OCI-LY7 (cell line): ENCODE data around the gene BTBD18. TPM values are rescaled to one million over a fixed set of nuclear protein-coding genes. Genes with fewer than 3 reads are reported as not detected.

Experiments
- BruUV-seq: library from RNA; stranded (reverse); fragments of 400-500 nt; replicated peaks from 2 replicates; lab custom pipeline; 2021; lab: Mats Ljungman, UMichigan
- CTCF ChIA-PET: fragments of 300-600 bp; sonication (Branson Sonifier 250); formaldehyde crosslinking; loops from one replicate; lab custom pipeline; 2022; ENCODE audit warnings: antibody characterized with exemption; ENCODE audit not compliant: unreplicated experiment; lab: Charles Lee
- POLR2A ChIA-PET: fragments of 300-600 bp; sonication (Branson Sonifier 250); formaldehyde crosslinking; loops from one replicate; lab custom pipeline; 2022; ENCODE audit warnings: antibody characterized with exemption; lab: Charles Lee
- DNase-seq: peaks from one replicate; pipeline ENCODE4 v3.0.0-alpha.2; 2015; ENCODE audit warnings: low spot score
- H2AFZ ChIP-seq: fragments of 200-600 bp; sonication (generic), shearing (Covaris generic); 2 replicates; pipeline ENCODE4 v1.6.1; 2014; ENCODE audit warnings: mild to moderate bottlenecking, antibody characterized with exemption, low read length, moderate library complexity
- H3K27ac ChIP-seq: fragments of 200-600 bp; sonication (generic); 2 replicates; pipeline ENCODE4 v1.5.1; 2014; ENCODE audit warnings: mixed run types, low read depth, mild to moderate bottlenecking, moderate library complexity, low read length, inconsistent platforms; ENCODE audit not compliant: poor library complexity, severe bottlenecking
- H3K36me3 ChIP-seq: fragments of 200-600 bp; sonication (generic); 2 replicates; pipeline ENCODE4 v1.6.1; 2014; ENCODE audit warnings: mild to moderate bottlenecking, antibody characterized with exemption, low read length, moderate library complexity, mixed read lengths; ENCODE audit not compliant: insufficient read depth
- H3K4me1 ChIP-seq: fragments of 200-600 bp; sonication (generic); 2 replicates; pipeline ENCODE4 v1.5.1; 2014; ENCODE audit warnings: mild to moderate bottlenecking, low read length; ENCODE audit not compliant: insufficient read depth, poor library complexity, severe bottlenecking
- H3K4me2 ChIP-seq: fragments of 200-600 bp; sonication (generic); 2 replicates; pipeline ENCODE4 v1.6.1; 2014; ENCODE audit warnings: mild to moderate bottlenecking, low read length
- H3K4me3 ChIP-seq: fragments of 200-600 bp; sonication (generic); 2 replicates; pipeline ENCODE4 v1.5.1; 2014; ENCODE audit warnings: mild to moderate bottlenecking, low read depth, low read length; ENCODE audit not compliant: poor library complexity, severe bottlenecking
- H3K79me2 ChIP-seq: fragments of 200-600 bp; sonication (generic); 2 replicates; pipeline ENCODE4 v1.6.1; 2016; ENCODE audit warnings: low read depth, mild to moderate bottlenecking, low read length, moderate library complexity, mixed read lengths; ENCODE audit not compliant: insufficient read depth
- H3K9me2 ChIP-seq: fragments of 200-600 bp; sonication (generic); 2 replicates; pipeline ENCODE4 v1.6.1; 2016; ENCODE audit warnings: mild to moderate bottlenecking, low read length, mixed read lengths; ENCODE audit not compliant: insufficient read depth
- H3K9me3 ChIP-seq: fragments of 200-600 bp; sonication (generic); 2 replicates; pipeline ENCODE4 v1.6.1; 2014; ENCODE audit warnings: mild to moderate bottlenecking, mixed run types, low read length, mixed read lengths
- H4K20me1 ChIP-seq: fragments of 200-600 bp; sonication (generic); 2 replicates; pipeline ENCODE4 v1.6.1; 2014; ENCODE audit warnings: mild to moderate bottlenecking, antibody characterized with exemption, low read length, moderate library complexity, mixed read lengths; ENCODE audit not compliant: insufficient read depth
- EZH2phosphoT487 ChIP-seq: fragments of 200-600 bp; sonication (generic); IDR thresholded peaks from 2 replicates; pipeline ENCODE4 v1.6.1; 2018; ENCODE audit warnings: low read depth, borderline replicate concordance, mild to moderate bottlenecking, mixed run types, antibody characterized with exemption, low read length, moderate library complexity, mixed read lengths
- intact Hi-C: fragments of 100-400 bp; cut with micrococcal nuclease; formaldehyde crosslinking; loops from one replicate; pipeline ENCODE4 v1.10.0; 2022; ENCODE audit not compliant: unreplicated experiment
- small RNA-seq: library from RNA; depleted of rRNA; stranded (forward); fragments of <200 nt; gene quantifications from one replicate; pipeline ENCODE3, GENCODE V24; 2014
- total RNA-seq, 2 experiments: library from RNA; depleted of rRNA in 1 of 2; stranded (reverse); fragments of >200 nt in 1 of 2; shearing (Covaris generic) in 1 of 2; gene quantifications; 2 replicates each; pipeline ENCODE4 v1.2.3, GENCODE V29; 2014 to 2022
- TF ChIP-seq, protein P1 (sequence below): fragments of 200-600 bp; sonication (generic); conservative IDR thresholded peaks from 2 replicates; pipeline ENCODE4 v1.5.1; 2014; ENCODE audit warnings: mild to moderate bottlenecking, antibody characterized with exemption, low read length, moderate library complexity, mixed read lengths

The BTBD18 gene
- total RNA-seq, 2 experiments from 2014 or later = not detected

- intact Hi-C loops = no loop called here
- no TSS peak for BruUV-seq
- H3K36me3 ChIP-seq = peaks cover 89% of the 10 kb centered on the region
- H2AFZ ChIP-seq = no peak overlapping the region
- ChIA-PET CTCF (no interaction called here), POLR2A (interaction anchor here (0.6 kb wide), 1 partner anchor 46 kb away, joined by 3 read pairs; no protein-coding TSS in a partner anchor)
- H3K4me3 ChIP-seq = no peak overlapping the region
- H3K4me1 ChIP-seq = no peaks in the 10 kb centered on the region
- H3K4me2 ChIP-seq = no peak overlapping the region
- H4K20me1 ChIP-seq = no peaks in the 10 kb centered on the region
- no peak overlapping the region for H3K27ac ChIP-seq
- H3K9me2 ChIP-seq = no peaks in the 10 kb centered on the region
- DNase-seq = no peak
- no peaks in the 10 kb centered on the region for H3K79me2 ChIP-seq
- H3K9me3 ChIP-seq = no peaks in the 10 kb centered on the region
- no peak for TF ChIP-seq EZH2phosphoT487
- TF ChIP-seq, protein P1, sequence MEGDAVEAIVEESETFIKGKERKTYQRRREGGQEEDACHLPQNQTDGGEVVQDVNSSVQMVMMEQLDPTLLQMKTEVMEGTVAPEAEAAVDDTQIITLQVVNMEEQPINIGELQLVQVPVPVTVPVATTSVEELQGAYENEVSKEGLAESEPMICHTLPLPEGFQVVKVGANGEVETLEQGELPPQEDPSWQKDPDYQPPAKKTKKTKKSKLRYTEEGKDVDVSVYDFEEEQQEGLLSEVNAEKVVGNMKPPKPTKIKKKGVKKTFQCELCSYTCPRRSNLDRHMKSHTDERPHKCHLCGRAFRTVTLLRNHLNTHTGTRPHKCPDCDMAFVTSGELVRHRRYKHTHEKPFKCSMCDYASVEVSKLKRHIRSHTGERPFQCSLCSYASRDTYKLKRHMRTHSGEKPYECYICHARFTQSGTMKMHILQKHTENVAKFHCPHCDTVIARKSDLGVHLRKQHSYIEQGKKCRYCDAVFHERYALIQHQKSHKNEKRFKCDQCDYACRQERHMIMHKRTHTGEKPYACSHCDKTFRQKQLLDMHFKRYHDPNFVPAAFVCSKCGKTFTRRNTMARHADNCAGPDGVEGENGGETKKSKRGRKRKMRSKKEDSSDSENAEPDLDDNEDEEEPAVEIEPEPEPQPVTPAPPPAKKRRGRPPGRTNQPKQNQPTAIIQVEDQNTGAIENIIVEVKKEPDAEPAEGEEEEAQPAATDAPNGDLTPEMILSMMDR = no peak
Observed at GRCh38 chr11:57699813-57700212, 51.8 kb downstream of the BTBD18 start.

DNA sequence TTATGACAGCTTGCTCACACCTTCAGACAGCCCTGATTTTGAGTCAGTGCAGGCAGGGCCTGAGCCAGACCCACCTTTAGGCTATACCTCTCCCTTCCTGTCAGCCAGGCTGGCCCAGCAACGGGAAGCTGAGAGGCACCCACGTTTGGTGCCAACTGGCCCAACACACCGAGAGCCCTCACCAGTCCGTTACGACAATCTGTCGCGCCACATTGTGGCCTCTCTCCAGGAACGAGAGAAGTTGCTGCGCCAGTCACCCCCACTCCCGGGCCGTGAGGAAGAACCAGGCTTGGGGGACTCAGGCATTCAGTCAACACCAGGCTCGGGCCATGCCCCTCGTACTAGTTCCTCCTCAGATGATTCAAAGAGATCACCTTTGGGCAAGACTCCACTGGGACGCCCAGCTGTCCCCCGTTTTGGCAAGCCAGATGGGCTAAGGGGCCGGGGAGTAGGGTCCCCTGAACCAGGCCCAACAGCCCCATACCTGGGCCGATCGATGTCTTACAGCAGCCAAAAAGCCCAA, 52.7 kb downstream of the BTBD18 start:
- ChIA-PET POLR2A (no interaction called here), CTCF (no interaction called here)
- H3K9me2 ChIP-seq = no peaks in the 10 kb centered on the region
- BruUV-seq = no TSS peak
- no peak overlapping the region for H3K4me2 ChIP-seq
- H3K4me1 ChIP-seq = no peaks in the 10 kb centered on the region
- TF ChIP-seq, protein P1 = no peak
- TF ChIP-seq EZH2phosphoT487 = no peak
- H4K20me1 ChIP-seq = no peaks in the 10 kb centered on the region
- H2AFZ ChIP-seq = no peak overlapping the region
- no peak overlapping the region for H3K27ac ChIP-seq
- H3K79me2 ChIP-seq = no peaks in the 10 kb centered on the region
- no peaks in the 10 kb centered on the region for H3K9me3 ChIP-seq
- no peak for DNase-seq
- intact Hi-C loops = no loop called here
- peaks cover 89% of the 10 kb centered on the region for H3K36me3 ChIP-seq
- no peak overlapping the region for H3K4me3 ChIP-seq

Small RNA genes lying within 50 kb of the gene (small RNA-seq; reads per million reads assigned to genes)
- gene AP001931.1 = not detected
- gene TMX2-CTNND1 = not detected

Other genes with a start within 250 kb of the BTBD18 start
- 47.1 and 61.1 TPM in 2 replicates for gene SLC43A1, start 236.1 kb downstream of the BTBD18 start, total RNA-seq (2014; rRNA removed; shearing (Covaris generic))
- 78.6 and 87.0 TPM in 2 replicates for gene SLC43A1, start 236.1 kb downstream of the BTBD18 start, total RNA-seq (2022)
- gene TIMM10, start 221.1 kb downstream of the BTBD18 start, total RNA-seq (2014; rRNA removed; shearing (Covaris generic)) = 163 and 195 TPM in 2 replicates
- gene TIMM10, start 221.1 kb downstream of the BTBD18 start, total RNA-seq (2022) = 204 and 258 TPM in 2 replicates
- not detected in 2 replicates for gene SMTNL1, start 214.2 kb downstream of the BTBD18 start, total RNA-seq (2014; rRNA removed; shearing (Covaris generic))
- not detected in 2 replicates for gene SMTNL1, start 214.2 kb downstream of the BTBD18 start, total RNA-seq (2022)
- gene UBE2L6, start 184.1 kb downstream of the BTBD18 start, total RNA-seq (2014; rRNA removed; shearing (Covaris generic)) = 64.7 and 68.9 TPM in 2 replicates
- gene UBE2L6, start 184.1 kb downstream of the BTBD18 start, total RNA-seq (2022) = 51.7 and 56.1 TPM in 2 replicates
- not detected in 2 replicates for gene SERPING1, start 154.1 kb downstream of the BTBD18 start, total RNA-seq (2014; rRNA removed; shearing (Covaris generic))
- not detected in 2 replicates for gene SERPING1, start 154.1 kb downstream of the BTBD18 start, total RNA-seq (2022)
- gene YPEL4, start 101.9 kb downstream of the BTBD18 start, total RNA-seq (2014; rRNA removed; shearing (Covaris generic)) = 0.54 and 0.85 TPM in 2 replicates
- gene YPEL4, start 101.9 kb downstream of the BTBD18 start, total RNA-seq (2022) = 0.52 and 0.55 TPM in 2 replicates
- gene CLP1, start 94.1 kb downstream of the BTBD18 start, total RNA-seq (2014; rRNA removed; shearing (Covaris generic)) = 18.3 and 18.5 TPM in 2 replicates
- 18.1 and 20.8 TPM in 2 replicates for gene CLP1, start 94.1 kb downstream of the BTBD18 start, total RNA-seq (2022)
- 23.4 and 27.5 TPM in 2 replicates for gene ZDHHC5, start 83.7 kb downstream of the BTBD18 start, total RNA-seq (2014; rRNA removed; shearing (Covaris generic))
- 46.1 and 57.4 TPM in 2 replicates for gene ZDHHC5, start 83.7 kb downstream of the BTBD18 start, total RNA-seq (2022)
- gene MED19, start 39.6 kb downstream of the BTBD18 start, total RNA-seq (2014; rRNA removed; shearing (Covaris generic)) = 11.9 and 17.5 TPM in 2 replicates
- gene MED19, start 39.6 kb downstream of the BTBD18 start, total RNA-seq (2022) = 11.1 and 12.6 TPM in 2 replicates
- 53.3 and 54.9 TPM in 2 replicates for gene TMX2, start 39.2 kb downstream of the BTBD18 start, total RNA-seq (2014; rRNA removed; shearing (Covaris generic))
- 60.2 and 66.9 TPM in 2 replicates for gene TMX2, start 39.2 kb downstream of the BTBD18 start, total RNA-seq (2022)
- gene SELENOH, start 10.3 kb downstream of the BTBD18 start, total RNA-seq (2014; rRNA removed; shearing (Covaris generic)) = 181 and 229 TPM in 2 replicates
- gene SELENOH, start 10.3 kb downstream of the BTBD18 start, total RNA-seq (2022) = 144 and 169 TPM in 2 replicates
- gene CTNND1, start 10.0 kb upstream of the BTBD18 start, total RNA-seq (2014; rRNA removed; shearing (Covaris generic)) = 5.1 and 6.7 TPM in 2 replicates
- 5.3 and 9.0 TPM in 2 replicates for gene CTNND1, start 10.0 kb upstream of the BTBD18 start, total RNA-seq (2022)